Esophagus muscularis mucosa (tissue), 3 donors: Measurements from ENCODE around the gene VPS13D.

Source experiments
- POLR2AphosphoS5 ChIP-seq, 2 donors: sonication (generic); formaldehyde crosslinking; IDR thresholded peaks; one replicate each; pipeline ENCODE4 v1.6.1; 2017; ENCODE audit warnings: antibody characterized with exemption in 2 of 2
- TF ChIP-seq, protein P1 (sequence below), 3 experiments: fragments of 200-600 bp in 2 of 3; fragments of 450-650 bp in 1 of 3; sonication (generic) in 2 of 3; IDR thresholded peaks; one replicate each; pipeline ENCODE4 v1.5.1; 2017 to 2019; ENCODE audit warnings: antibody characterized with exemption in 3 of 3, mild to moderate bottlenecking in 2 of 3, moderate library complexity in 1 of 3

DNA sequence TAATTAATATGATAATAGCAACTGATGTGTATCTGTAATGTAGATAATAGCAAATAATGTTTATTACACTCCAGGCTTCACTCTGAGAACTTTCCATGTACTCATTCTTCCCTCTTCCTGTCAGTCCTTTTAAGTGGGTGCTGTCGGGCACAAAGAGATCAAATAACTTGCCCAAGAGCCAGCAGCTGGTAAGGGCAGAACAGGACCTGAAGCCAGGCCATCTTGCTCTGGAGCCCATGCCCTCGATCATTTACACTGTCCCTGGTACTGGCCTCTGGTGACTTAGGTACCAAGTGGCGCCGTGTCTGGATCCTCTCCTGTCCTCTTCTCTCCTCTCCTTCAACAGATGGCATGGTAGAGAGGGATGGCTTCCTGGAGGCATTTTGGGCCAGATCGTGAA lies 97.2 kb downstream of the VPS13D start:
- TF ChIP-seq, protein P1, sequence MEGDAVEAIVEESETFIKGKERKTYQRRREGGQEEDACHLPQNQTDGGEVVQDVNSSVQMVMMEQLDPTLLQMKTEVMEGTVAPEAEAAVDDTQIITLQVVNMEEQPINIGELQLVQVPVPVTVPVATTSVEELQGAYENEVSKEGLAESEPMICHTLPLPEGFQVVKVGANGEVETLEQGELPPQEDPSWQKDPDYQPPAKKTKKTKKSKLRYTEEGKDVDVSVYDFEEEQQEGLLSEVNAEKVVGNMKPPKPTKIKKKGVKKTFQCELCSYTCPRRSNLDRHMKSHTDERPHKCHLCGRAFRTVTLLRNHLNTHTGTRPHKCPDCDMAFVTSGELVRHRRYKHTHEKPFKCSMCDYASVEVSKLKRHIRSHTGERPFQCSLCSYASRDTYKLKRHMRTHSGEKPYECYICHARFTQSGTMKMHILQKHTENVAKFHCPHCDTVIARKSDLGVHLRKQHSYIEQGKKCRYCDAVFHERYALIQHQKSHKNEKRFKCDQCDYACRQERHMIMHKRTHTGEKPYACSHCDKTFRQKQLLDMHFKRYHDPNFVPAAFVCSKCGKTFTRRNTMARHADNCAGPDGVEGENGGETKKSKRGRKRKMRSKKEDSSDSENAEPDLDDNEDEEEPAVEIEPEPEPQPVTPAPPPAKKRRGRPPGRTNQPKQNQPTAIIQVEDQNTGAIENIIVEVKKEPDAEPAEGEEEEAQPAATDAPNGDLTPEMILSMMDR (IDR thresholded peaks at IDR 0.05) = no peak
- TF ChIP-seq POLR2AphosphoS5 (IDR thresholded peaks at IDR 0.05) = no peak
